IPS-20b (cell line): Measurements from ENCODE around the gene MRPL9.
A peak's percentile ranks its signal among the peaks of the same experiment; 100 is the strongest.

Experiments
- H3K27ac ChIP-seq: one replicate; pipeline ENCODE4 v1.5.1; 2013; ENCODE audit warnings: low read length
- H3K27me3 ChIP-seq: 2 replicates; pipeline ENCODE4 v1.6.1; 2013; ENCODE audit warnings: mild to moderate bottlenecking, low read length, inconsistent platforms; ENCODE audit not compliant: insufficient read depth
- H3K36me3 ChIP-seq: 2 replicates; pipeline ENCODE4 v1.6.1; 2013; ENCODE audit warnings: low read depth, mild to moderate bottlenecking, inconsistent platforms, low read length, moderate library complexity; ENCODE audit not compliant: insufficient read depth
- H3K4me1 ChIP-seq: 2 replicates; pipeline ENCODE4 v1.6.1; 2013; ENCODE audit warnings: mild to moderate bottlenecking, control low read depth, inconsistent platforms, low read length, moderate library complexity; ENCODE audit not compliant: insufficient read depth
- H3K4me3 ChIP-seq: 2 replicates; pipeline ENCODE4 v1.5.1; 2013; ENCODE audit warnings: mild to moderate bottlenecking, low read length, inconsistent platforms
- H3K9ac ChIP-seq: 2 replicates; pipeline ENCODE4 v1.6.1; 2013; ENCODE audit warnings: low read depth, mild to moderate bottlenecking, inconsistent platforms, low read length, moderate library complexity
- H3K9me3 ChIP-seq: 2 replicates; pipeline ENCODE4 v1.6.1; 2013; ENCODE audit warnings: mild to moderate bottlenecking, low read depth, low read length, inconsistent platforms; ENCODE audit not compliant: insufficient read depth

MRPL9 gene

GRCh38 chr1:151762941-151763921 lies at the start of gene MRPL9:
Gene MRPL9, minus strand, starts transcription at chr1:151763496. Its CDS starts 17 bp downstream, at chr1:151763479.
- peak within 1 kb of the TSS; percentile 94 for H3K4me3 ChIP-seq
- peak within 1 kb of the TSS; percentile 67 for H3K27ac ChIP-seq
- no peaks in the 10 kb centered on the region for H3K27me3 ChIP-seq
- peaks cover 10% of the 10 kb centered on the region; the same call in 1 of the 2 replicates for H3K4me1 ChIP-seq
- peaks cover 40% of the 10 kb centered on the region for H3K36me3 ChIP-seq
- H3K9me3 ChIP-seq: no peaks in the 10 kb centered on the region
- H3K9ac ChIP-seq: peak within 1 kb of the TSS; percentile 92

DNA sequence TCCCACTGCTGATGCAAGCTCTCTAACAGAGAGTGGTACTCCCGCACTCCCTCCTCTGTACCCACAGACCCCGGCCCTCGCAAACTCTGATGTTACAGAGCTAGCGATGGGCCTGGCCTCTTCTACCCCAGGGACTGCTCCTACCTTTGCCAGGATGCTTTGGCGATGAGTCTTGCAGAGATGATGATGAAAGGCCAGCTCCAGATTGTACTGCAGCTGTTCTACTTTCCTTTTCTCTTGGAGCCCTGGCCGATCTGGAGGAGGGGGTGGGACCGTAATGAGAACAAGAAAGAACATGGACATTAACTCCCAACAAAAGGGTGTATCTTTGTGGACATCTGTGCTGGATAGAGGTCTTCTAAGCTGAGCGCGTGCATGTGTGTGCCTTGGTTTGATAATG lies 47.9 kb upstream of the MRPL9 start:
- Histone ChIP-seq H3K27ac (no peak overlapping the region), H3K27me3 (no peaks in the 10 kb centered on the region), H3K4me3 (no peak overlapping the region), H3K9ac (no peak overlapping the region), H3K9me3 (no peaks in the 10 kb centered on the region), H3K36me3 (no peaks in the 10 kb centered on the region), H3K4me1 (peaks cover 11% of the 10 kb centered on the region)

DNA sequence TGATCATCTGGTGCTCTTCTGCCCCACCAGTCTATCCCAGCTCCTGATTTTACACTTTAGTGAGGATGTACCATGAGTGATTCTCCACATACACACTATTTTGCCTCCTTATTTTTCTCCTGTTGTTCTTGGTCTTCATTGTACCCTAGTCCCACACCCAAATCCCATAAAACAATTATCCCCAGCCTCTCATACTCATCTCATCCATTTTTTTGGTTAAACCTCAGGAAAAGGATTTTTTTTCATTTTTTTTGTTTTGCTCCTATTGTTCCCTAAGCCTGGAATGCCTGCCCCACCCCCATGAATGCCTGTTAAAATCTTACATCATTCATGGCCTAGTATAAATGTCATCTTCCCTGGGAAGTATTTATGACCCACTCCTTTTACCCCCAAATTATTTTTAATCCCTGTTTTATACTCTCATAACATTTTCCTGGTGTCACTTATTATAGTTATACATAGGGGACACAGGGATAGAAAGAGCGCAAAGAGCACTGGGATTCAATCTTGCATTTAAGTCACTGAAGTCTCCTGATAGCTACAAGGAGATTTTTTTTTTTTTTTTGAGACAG lies 46.8 kb upstream of the MRPL9 start:
- Histone ChIP-seq H3K4me3 (no peak overlapping the region), H3K27ac (no peak overlapping the region), H3K4me1 (peaks cover 11% of the 10 kb centered on the region), H3K9ac (peak overlapping the region; percentile 32; the same call in 1 of the 2 replicates), H3K36me3 (no peaks in the 10 kb centered on the region), H3K9me3 (no peaks in the 10 kb centered on the region), H3K27me3 (no peaks in the 10 kb centered on the region)

GRCh38 chr1:151809290-151809984 lies 46.1 kb upstream of the MRPL9 start:
- Histone ChIP-seq H3K4me1 (peaks cover 11% of the 10 kb centered on the region), H3K27me3 (no peaks in the 10 kb centered on the region), H3K27ac (no peak overlapping the region), H3K4me3 (no peak overlapping the region), H3K36me3 (no peaks in the 10 kb centered on the region), H3K9me3 (no peaks in the 10 kb centered on the region), H3K9ac (peak overlapping the region; percentile 32; the same call in 1 of the 2 replicates)

- Histone ChIP-seq H3K36me3 (no peaks in the 10 kb centered on the region), H3K9me3 (no peaks in the 10 kb centered on the region), H3K9ac (no peak overlapping the region), H3K27me3 (no peaks in the 10 kb centered on the region), H3K27ac (no peak overlapping the region), H3K4me1 (peaks cover 11% of the 10 kb centered on the region), H3K4me3 (no peak overlapping the region)
Observed at GRCh38 chr1:151807766-151808165, 44.5 kb upstream of the MRPL9 start.

- Histone ChIP-seq H3K9me3 (no peaks in the 10 kb centered on the region), H3K27me3 (no peaks in the 10 kb centered on the region), H3K36me3 (no peaks in the 10 kb centered on the region), H3K4me1 (peaks cover 11% of the 10 kb centered on the region), H3K9ac (no peak overlapping the region), H3K4me3 (no peak overlapping the region), H3K27ac (no peak overlapping the region)
Observed at GRCh38 chr1:151807131-151807530, 43.8 kb upstream of the MRPL9 start.

GRCh38 chr1:151806170-151806569 lies 42.9 kb upstream of the MRPL9 start:
- H3K27ac ChIP-seq: no peak overlapping the region
- no peak overlapping the region for H3K4me3 ChIP-seq
- H3K4me1 ChIP-seq: peaks cover 11% of the 10 kb centered on the region
- no peak overlapping the region for H3K9ac ChIP-seq
- H3K36me3 ChIP-seq: no peaks in the 10 kb centered on the region
- H3K27me3 ChIP-seq: no peaks in the 10 kb centered on the region
- no peaks in the 10 kb centered on the region for H3K9me3 ChIP-seq

- no peaks in the 10 kb centered on the region for H3K27me3 ChIP-seq
- no peak within 1 kb of the TSS for H3K9ac ChIP-seq
- peaks cover 10% of the 10 kb centered on the region for H3K4me1 ChIP-seq
- no peaks in the 10 kb centered on the region for H3K36me3 ChIP-seq
- no peak within 1 kb of the TSS for H3K4me3 ChIP-seq
- no peaks in the 10 kb centered on the region for H3K9me3 ChIP-seq
- H3K27ac ChIP-seq: no peak within 1 kb of the TSS
Observed at GRCh38 chr1:151805066-151805820, 41.9 kb upstream of the MRPL9 start, which contains the start of gene LINGO4. Gene LINGO4, minus strand, starts transcription at chr1:151805419. Its CDS starts 2,715 bp downstream, at chr1:151802704.

GRCh38 chr1:151803915-151804314 lies 40.6 kb upstream of the MRPL9 start:
- Histone ChIP-seq H3K4me3 (no peak overlapping the region), H3K27me3 (no peaks in the 10 kb centered on the region), H3K4me1 (no peaks in the 10 kb centered on the region)

DNA sequence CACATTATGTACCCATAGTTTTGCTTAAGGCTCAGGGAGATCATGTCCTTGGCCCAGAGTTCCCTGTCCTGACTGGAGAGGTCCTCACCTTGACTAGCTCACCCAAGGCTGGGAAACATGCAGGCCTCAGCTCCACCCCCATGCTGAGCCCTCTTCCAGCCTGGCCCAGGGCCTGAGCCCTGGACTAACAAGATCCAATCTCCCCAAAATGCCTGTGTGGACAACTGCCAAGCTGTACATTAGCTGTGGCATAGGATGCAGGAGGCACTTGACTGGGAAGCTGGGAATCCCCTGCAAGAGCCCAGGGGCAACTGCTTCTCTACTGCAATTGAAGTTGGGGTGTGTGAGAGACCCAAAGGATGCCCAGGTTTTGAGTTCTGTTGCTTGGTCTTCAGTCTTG lies 39.9 kb upstream of the MRPL9 start:
- Histone ChIP-seq H3K27ac (no peak overlapping the region), H3K4me1 (no peaks in the 10 kb centered on the region), H3K36me3 (no peaks in the 10 kb centered on the region), H3K9me3 (no peaks in the 10 kb centered on the region), H3K4me3 (no peak overlapping the region), H3K9ac (no peak overlapping the region), H3K27me3 (no peaks in the 10 kb centered on the region)

More at GRCh38 chr1:151803915-151804314, 40.6 kb upstream of the MRPL9 start:
- H3K9me3 ChIP-seq: no peaks in the 10 kb centered on the region
- no peaks in the 10 kb centered on the region for H3K36me3 ChIP-seq
- no peak overlapping the region for H3K27ac ChIP-seq
- no peak overlapping the region for H3K9ac ChIP-seq

DNA sequence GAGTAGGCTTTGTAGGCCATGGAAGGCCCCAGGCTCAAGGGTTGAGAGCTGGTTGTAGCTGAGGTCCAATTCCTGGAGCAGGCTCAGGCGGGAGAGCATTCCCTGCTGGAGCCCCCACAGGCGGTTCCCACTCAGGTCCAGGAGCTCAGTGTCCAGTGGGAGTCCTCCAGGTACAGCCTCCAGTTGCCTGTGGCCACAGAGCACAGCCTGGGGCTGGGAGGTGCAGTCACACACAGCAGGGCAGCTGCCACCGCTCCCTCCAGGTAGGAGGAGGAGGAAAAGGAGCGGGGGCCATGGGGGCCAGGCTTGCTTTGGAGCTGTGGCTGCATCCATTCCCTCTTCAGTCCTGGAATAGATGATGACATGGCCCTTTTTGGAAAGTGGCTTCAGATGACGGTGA lies 39.1 kb upstream of the MRPL9 start:
- H3K36me3 ChIP-seq: no peaks in the 10 kb centered on the region
- no peak overlapping the region for H3K27ac ChIP-seq
- H3K9me3 ChIP-seq: no peaks in the 10 kb centered on the region
- H3K4me1 ChIP-seq: no peaks in the 10 kb centered on the region
- no peaks in the 10 kb centered on the region for H3K27me3 ChIP-seq
- H3K9ac ChIP-seq: no peak overlapping the region
- no peak overlapping the region for H3K4me3 ChIP-seq
